H54 (cell line): Measurements from ENCODE around the gene COG5.

Experiments used
- DNase-seq: peaks from one replicate; pipeline ENCODE4 v3.0.0; 2011; ENCODE audit warnings: low spot score, mixed read lengths; ENCODE audit not compliant: insufficient read length
- FAIRE-seq: peaks from 3 replicates; lab custom pipeline; 2011; peaks lifted over from hg19 to GRCh38; lab: Jason Lieb, UNC
- POLR2A ChIP-seq: IDR thresholded peaks from 2 replicates; pipeline ENCODE4 v1.6.1; 2011; ENCODE audit warnings: low read depth, mild to moderate bottlenecking, low read length

The COG5 gene

DNA sequence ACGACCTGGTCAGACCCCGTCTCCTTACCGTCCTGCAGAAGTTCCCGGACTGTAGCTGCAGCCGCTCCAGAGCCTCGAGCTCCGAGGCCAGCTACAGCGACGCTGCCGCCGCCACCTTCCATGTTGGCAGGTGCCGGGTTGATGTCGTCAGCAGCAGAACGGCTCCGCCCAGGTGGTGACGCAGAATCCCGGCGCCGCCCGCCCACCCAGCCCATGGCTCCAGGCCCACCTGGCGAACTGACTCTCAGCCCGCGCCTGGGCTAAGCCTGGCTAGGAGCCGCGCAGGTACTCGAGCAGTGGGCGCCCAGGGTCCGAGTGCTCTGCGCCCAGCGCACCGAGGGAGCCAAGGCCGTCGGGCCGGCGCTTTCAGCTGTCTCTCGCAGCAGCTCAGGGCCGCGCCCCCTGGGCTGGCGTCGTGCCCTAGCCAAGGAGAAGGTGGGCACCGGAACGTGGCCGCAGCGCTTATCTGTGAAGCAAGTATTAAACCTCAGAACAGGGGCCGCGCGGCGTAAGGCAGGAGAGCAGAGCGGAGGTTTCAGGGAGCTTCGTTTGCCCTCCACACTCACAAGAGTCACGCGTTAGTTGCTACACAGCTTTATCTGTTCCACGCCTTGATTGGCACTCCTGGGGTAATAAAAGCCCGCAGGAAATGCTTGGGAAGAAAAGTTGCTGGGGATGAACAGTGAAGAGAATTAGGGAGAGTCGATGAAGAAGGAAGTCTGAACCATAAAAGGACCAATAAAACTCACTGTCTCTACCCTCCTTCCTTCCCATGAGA lies at the start of gene COG5, which contains the start of gene DUS4L:
Gene COG5 (minus strand): TSS at position 146 of the 778 bp plus-strand sequence. CDS start 24 bp downstream, at position 122.
Gene DUS4L (plus strand): TSS at position 197 of the 778 bp plus-strand sequence. CDS start 3,100 bp downstream, outside the sequence.
- TF ChIP-seq POLR2A, result peak; percentile 87
- peak; percentile 48 for DNase-seq
- peak; percentile 75 for FAIRE-seq

DNA sequence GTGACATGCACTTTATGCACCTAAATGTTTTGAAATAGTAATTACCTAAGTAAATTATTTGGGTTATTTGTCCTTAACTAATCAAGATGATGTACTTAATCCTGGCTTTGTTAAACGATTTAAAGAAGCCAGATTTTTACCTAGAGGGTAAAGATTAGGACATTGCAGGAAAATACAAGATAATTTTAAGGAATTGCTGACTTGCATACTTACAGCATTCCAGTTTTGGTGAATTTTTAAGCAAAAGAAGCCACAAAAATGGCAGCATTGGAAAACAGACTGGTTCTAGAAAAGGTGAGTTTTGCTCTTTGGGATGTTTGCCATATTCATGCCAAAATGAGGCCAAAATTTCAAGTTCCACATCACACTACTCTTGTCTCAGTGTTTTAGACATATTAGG lies 49.7 kb upstream of the COG5 start:
- TF ChIP-seq POLR2A, result no peak
- DNase-seq (no peak), FAIRE-seq (no peak)

DNA sequence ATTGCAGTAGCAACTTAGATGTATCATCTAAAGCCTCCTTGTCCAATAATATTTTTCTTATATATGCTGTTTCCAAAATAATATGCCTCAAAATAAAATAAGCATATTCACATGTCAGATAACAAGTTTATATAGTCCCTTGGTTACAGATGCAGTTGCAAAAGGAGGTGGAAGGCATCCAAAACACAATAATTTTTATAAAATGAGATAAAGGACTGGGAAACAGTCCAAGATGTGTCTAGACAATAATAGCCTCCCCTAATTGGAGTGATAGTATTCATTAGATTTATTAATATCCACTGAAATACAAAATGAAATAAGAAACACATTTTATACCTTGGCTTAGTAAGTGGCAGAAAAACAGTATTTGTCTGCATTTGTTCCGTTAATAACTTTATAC lies 46.6 kb upstream of the COG5 start:
- TF ChIP-seq POLR2A, result no peak
- FAIRE-seq (no peak), DNase-seq (no peak)

DNA sequence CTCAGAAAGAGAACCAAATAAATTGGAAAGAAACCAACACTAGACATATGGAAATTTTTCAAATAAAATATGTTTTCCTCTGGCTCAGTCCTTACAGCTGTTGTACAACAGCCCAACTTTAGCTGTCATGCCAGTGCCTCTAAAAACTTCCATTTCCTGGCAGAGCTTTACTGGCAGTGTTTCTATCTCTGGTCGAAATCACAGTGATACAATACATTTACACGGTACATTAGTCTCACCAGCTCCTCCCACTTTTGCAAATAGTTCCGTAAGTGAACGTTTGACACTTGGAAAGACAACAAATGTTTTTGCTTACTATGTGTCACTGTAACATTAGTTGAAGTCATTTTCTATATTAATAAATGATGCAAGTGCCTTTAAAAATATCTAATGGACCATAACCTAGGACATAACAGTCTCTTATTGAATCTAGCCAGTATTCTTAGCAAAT lies 46.1 kb upstream of the COG5 start:
- DNase-seq, result no peak
- no peak for TF ChIP-seq POLR2A
- no peak for FAIRE-seq

DNA sequence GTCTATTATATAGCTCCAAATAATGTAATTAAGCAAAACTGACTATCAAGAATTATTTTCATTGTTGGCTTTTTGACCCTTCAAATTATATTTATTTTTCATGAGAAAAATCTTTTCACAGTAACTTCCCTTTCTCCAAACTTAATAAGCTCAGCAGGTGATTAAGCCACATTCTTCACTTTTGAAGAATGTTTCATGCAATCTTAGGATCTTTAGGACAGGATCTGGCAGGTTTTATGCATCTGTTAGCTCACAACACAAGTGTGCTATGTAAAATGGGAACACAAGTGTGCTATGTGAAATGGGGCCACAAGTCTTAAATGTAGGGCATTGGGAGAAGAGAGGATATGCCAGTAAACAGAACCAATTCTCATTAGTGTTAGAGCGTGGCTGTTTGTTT lies 42.6 kb upstream of the COG5 start:
- FAIRE-seq, result no peak
- no peak for TF ChIP-seq POLR2A
- no peak for DNase-seq

DNA sequence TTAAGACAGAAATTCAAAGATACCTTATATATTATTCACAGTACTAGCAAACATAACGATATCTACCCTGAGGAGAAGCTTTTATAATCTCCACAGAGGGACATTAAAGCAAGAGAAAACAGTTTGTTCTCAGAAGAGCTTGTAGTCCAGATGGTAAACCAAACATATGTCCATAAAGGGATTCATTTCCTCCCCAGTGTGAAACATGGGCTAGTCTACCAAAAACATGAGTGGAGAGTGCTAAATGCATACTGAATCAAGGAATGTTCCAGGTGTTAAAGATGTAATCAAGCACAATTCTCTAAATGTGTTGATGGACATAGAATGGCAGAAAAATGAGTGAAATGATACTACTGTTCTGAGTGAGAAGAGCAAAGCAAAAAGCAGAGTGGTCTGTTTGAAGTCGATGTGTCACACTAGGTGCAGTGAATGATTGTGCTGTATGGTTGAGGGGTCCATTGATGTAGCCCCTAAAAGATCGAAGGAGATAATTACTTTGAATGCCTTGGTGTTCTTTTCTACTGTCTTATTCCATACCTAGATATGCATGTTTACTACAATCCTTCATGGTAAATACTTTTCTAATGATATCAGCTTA lies 41.6 kb upstream of the COG5 start:
- DNase-seq (no peak), FAIRE-seq (peak; percentile 23)
- TF ChIP-seq POLR2A, result no peak

DNA sequence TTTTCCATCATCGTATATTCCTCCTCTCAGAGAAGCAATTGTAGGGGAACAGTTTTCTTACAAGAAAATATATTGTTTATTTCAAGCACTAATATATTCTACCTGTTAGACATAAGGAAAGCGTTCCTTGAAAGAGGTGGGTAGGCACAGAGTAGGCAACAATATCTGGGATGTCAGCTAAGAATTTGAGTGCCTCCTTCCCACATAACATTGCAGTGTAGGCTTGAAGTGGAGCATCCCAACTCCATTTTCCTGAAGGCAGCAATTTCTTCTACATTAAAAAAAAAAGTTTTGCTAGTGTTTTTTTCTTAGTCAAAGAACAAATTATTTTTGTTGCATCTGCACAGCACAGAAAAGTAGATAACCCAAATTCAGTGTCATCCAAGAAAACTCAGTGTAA lies 37.1 kb upstream of the COG5 start:
- TF ChIP-seq POLR2A, result no peak
- no peak for FAIRE-seq
- DNase-seq, result no peak

DNA sequence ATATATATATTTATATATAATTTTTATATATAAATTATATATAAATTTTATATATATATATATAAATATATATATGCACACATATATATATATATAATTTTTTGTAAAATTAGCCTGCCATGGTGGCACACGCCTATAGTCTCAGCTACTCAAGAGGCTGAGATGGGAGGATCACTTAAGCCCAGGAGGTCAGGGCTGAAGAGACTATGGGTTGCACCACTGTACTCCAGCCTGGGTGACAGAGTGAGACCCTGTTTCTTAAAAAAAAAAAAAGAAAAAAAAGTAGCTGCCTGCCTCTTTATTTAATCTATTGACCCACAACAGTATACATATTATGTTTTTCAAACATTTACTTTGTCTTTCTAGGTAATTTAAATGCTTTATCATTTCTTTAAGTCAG lies 35.5 kb upstream of the COG5 start:
- no peak for FAIRE-seq
- no peak for DNase-seq
- no peak for TF ChIP-seq POLR2A

DNA sequence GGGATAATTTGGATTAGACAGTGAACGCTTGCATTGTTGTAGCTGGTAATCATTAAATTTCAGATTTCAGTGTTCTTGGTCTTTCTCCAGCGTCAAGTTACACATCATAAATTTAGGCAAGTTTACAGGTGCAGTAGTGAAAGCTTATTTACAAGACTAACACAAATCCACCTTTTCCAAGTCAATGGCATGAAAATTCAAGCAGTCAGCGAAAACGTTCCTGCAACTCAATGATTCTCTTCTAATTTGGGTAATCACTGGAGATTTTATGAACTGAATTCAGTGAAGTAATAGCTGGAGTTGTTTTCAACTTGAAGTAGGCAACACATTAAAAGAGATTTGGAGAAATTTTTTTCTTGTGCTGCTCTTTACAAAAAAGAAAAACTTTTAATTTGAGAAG lies 34.2 kb upstream of the COG5 start:
- TF ChIP-seq POLR2A, result no peak
- FAIRE-seq, result no peak
- DNase-seq, result no peak

DNA sequence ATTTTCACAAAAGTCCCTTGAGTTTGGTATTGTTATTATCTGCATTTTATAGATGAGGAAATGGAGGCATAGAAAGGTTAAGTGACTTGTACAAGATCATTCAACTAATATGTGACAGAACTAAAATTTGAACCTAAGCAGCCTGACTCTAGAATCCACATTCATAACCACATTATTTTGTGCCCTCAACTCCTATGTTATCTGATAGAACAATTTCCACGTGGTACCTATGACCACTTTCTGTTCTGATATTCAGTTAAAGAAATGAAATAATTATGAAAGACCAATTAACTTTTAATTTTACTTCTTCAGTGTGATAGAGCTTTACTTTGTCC lies 33.8 kb upstream of the COG5 start:
- TF ChIP-seq POLR2A, result no peak
- DNase-seq (no peak), FAIRE-seq (no peak)

DNA sequence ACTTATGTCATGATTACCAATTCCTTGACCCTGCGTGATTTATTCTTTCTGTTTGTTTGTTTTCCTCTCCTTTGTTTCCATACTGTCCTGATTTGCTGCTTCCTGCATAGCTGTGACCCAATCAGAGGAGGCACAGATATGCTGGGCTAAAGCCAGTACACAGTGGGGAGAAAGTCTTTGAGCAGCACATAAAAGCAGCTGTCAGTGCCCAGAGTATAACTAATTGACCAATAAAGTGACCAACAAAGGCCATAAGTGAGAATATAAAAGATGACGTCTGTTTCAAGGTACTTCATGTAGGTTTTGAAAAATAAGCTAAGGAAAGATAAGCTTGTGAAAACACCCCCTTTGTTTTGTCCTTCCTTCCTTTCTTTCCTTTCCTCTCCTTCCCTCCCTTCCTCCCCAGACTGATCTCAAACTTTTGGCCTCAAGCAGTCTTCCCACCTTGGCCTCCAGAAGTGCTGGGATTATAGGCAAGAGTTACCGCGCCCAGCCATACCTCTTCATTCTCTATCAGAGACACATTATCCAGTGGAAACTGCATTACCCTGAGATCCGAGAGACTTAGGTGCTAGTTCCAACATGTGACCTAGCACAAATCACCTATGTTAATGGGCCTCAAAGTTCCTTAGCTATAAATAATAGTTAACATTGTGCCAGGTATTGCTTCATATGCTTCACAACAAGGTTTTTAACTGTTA lies 33.3 kb upstream of the COG5 start:
- TF ChIP-seq POLR2A, result no peak

DNA sequence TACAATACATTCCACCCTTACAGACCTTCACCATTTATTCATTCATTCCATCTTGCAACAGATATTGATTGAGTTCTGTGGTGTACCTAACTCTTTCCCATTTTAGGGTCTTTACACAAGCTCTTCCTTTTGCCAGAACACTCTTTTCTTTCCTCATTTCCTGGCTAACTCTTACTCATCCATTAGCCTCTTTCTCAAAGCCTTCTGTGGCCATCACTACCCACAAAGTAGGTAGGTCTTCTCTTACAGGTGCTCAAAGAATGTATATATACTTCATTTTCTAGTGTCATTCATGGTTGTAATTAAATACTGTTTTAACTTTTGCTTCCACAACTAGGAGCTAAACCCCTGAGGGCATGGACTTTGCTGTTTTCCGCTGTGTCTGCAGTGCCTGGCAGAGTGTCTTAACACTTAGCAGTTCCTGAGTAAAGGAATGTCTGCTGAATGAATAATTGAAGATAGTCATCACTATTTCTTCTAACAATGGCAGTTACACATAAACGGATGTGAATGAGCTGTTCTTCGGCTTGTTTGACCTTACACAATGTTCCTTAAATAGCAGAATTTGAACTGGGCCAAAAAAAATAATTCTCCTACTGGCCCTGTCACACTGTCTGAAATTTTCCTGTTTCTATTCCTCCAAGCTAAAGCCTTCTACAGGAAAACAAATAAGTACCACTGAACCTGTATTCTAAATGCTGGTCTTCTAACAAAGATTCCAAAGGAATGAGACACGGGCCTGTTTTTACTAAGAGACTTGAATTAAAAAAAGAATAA lies 31.4 kb upstream of the COG5 start:
- TF ChIP-seq POLR2A, result no peak
- DNase-seq (peak; percentile 17), FAIRE-seq (peak; percentile 98)

More for the DNA sequence above, 33.3 kb upstream of the COG5 start:
- DNase-seq (no peak), FAIRE-seq (peak; percentile 76)

DNA sequence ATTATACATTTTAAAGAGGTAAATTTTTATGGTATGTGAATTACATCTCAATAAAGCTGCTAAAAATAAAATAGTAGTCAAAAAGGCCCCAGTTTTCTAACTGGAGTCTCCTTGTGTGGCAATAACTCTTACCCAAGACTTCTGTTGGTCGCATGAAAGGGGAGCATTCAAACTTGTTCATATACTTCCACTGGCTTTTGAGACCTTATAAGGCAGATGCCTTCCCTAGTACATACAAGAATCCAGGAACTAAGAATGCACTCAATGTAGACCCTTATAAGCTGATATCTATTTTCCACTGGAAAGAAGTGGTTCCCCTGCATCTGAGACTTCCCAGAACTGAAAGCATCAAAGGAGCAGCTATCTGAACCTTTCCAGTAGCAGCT lies 29.3 kb upstream of the COG5 start:
- FAIRE-seq (no peak), DNase-seq (no peak)
- no peak for TF ChIP-seq POLR2A

DNA sequence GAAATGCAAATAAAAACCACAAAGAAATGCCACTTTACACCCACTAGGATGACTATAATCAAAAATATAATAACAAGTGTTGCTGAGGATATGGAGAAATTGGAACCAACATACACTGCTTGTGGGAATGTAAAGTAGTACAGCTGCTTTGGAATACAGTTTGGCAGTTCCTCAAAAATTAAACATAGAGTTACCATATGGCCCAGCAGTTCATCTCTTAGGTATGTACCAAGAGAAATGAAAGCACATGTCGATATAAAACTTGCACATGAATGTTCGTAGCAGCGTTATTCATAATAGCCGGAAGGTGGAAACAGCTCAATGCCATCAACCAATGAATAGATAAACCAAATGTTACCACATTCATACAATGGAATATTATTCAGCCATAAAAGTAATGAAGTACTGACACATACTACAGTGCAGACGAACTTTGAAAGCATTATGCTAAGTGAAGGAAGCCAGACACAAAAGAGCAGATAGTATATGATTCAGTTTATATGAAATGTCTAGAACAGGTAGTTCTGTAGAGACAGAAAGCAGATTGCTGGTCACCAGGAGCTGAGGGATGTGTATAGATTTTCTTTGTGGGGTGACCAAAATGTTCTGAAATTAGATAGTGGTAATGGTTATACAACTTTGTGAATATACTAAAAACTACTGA lies 28.8 kb upstream of the COG5 start:
- FAIRE-seq (peak; percentile 33), DNase-seq (no peak)
- no peak for TF ChIP-seq POLR2A
